H1 (cell line): ENCODE measurements around the gene DRGX. TPM values are rescaled to one million over a fixed set of nuclear protein-coding genes. Genes with fewer than 3 reads are reported as not detected.

ENCODE experiments used
- CTCF ChIA-PET: fragments of 300-600 bp; sonication (Branson Sonifier 250); formaldehyde crosslinking; loops from one replicate; lab custom pipeline; 2021; ENCODE audit not compliant: partially characterized antibody; lab: Charles Lee
- POLR2A ChIA-PET: fragments of 300-600 bp; sonication (Branson Sonifier 250); formaldehyde crosslinking; loops from one replicate; lab custom pipeline; 2021; ENCODE audit warnings: inconsistent platforms; ENCODE audit not compliant: partially characterized antibody; lab: Charles Lee
- DNase-seq, 2 experiments: peaks; one replicate each; pipeline versions ENCODE4 v3.0.0 to v3.0.0-alpha.2; 2010 to 2022; ENCODE audit warnings: low spot score in 2 of 2, low read depth in 1 of 2, mixed read lengths in 1 of 2
- FAIRE-seq: peaks from 2 replicates; lab custom pipeline; 2011; peaks lifted over from hg19 to GRCh38; lab: Jason Lieb, UNC
- H2AFZ ChIP-seq: 2 replicates; pipeline ENCODE4 v1.8.1; 2012; ENCODE audit warnings: low read length, inconsistent platforms
- H2AK5ac ChIP-seq: 2 replicates; pipeline ENCODE4 v1.6.1; 2013; ENCODE audit warnings: low read depth, low read length
- H2BK120ac ChIP-seq: replicated peaks from 2 replicates; pipeline ENCODE3; 2013; ENCODE audit warnings: low read depth, low read length, inconsistent platforms
- H2BK12ac ChIP-seq: 2 replicates; pipeline ENCODE4 v1.6.1; 2013; ENCODE audit warnings: low read depth, low read length
- H2BK15ac ChIP-seq: 2 replicates; pipeline ENCODE4 v1.6.1; 2013; ENCODE audit warnings: low read length
- H2BK20ac ChIP-seq: 2 replicates; pipeline ENCODE4 v1.6.1; 2013; ENCODE audit warnings: low read length
- H2BK5ac ChIP-seq: 2 replicates; pipeline ENCODE4 v1.6.1; 2013; ENCODE audit warnings: low read depth, low read length
- H3K14ac ChIP-seq: 2 replicates; pipeline ENCODE4 v1.6.1; 2013; ENCODE audit warnings: inconsistent platforms; ENCODE audit not compliant: insufficient read length
- H3K18ac ChIP-seq: 2 replicates; pipeline ENCODE4 v1.6.1; 2013; ENCODE audit warnings: low read length; ENCODE audit errors: extremely low read depth
- H3K23ac ChIP-seq: 2 replicates; pipeline ENCODE4 v1.6.1; 2013; ENCODE audit warnings: inconsistent platforms; ENCODE audit not compliant: insufficient read length
- H3K23me2 ChIP-seq: 2 replicates; pipeline ENCODE4 v1.6.1; 2013; ENCODE audit warnings: low read depth, low read length
- H3K27ac ChIP-seq: 2 replicates; pipeline ENCODE4 v1.6.1; 2011; ENCODE audit warnings: low read depth, low read length, inconsistent platforms
- H3K27me3 ChIP-seq, 4 experiments: replicated peaks in 1 of 4; 1 replicate in 1 of 4; 2 replicates in 3 of 4; pipeline versions ENCODE4 v1.6.1 to v1.8.1; 2011 to 2013; ENCODE audit warnings: low read length in 3 of 4, mild to moderate bottlenecking in 3 of 4, inconsistent platforms in 2 of 4, mixed read lengths in 2 of 4, moderate library complexity in 1 of 4; ENCODE audit not compliant: control insufficient read depth in 3 of 4, insufficient read depth in 3 of 4; ENCODE audit errors: extremely low read depth in 1 of 4
- H3K36me3 ChIP-seq, 4 experiments: 2 replicates each; pipeline versions ENCODE4 v1.6.1 to v1.8.1; 2011 to 2013; ENCODE audit warnings: mild to moderate bottlenecking in 4 of 4, low read length in 3 of 4, moderate library complexity in 2 of 4, control low read depth in 1 of 4, inconsistent platforms in 1 of 4; ENCODE audit not compliant: insufficient read depth in 4 of 4, control insufficient read depth in 2 of 4
- H3K4ac ChIP-seq: replicated peaks from 2 replicates; pipeline ENCODE3; 2013; ENCODE audit warnings: low read length, low read depth, mixed read lengths, inconsistent platforms; ENCODE audit not compliant: insufficient read length
- H3K4me1 ChIP-seq, 4 experiments: replicated peaks in 1 of 4; 1 replicate in 1 of 4; 2 replicates in 3 of 4; pipeline versions ENCODE4 v1.6.1 to v1.8.1; 2011 to 2013; ENCODE audit warnings: low read length in 3 of 4, inconsistent platforms in 2 of 4, mixed read lengths in 1 of 4; ENCODE audit not compliant: insufficient read depth in 4 of 4, control insufficient read depth in 3 of 4
- H3K4me2 ChIP-seq, 2 experiments: 2 replicates each; pipeline versions ENCODE4 v1.6.1 to v1.8.1; 2011 to 2013; ENCODE audit warnings: low read depth in 2 of 2, low read length in 2 of 2, control low read depth in 1 of 2, inconsistent platforms in 1 of 2, mild to moderate bottlenecking in 1 of 2; ENCODE audit not compliant: insufficient read depth in 1 of 2
- H3K4me3 ChIP-seq, 4 experiments: fragments of 200-600, 300-600 bp in 1 of 4; sonication (generic), shearing (Covaris generic), sonication (Bioruptor Twin) in 1 of 4; 2 replicates each; pipeline versions ENCODE4 v1.5.1 to v1.8.1; 2011 to 2016; ENCODE audit warnings: low read length in 4 of 4, low read depth in 3 of 4, control low read depth in 2 of 4, inconsistent platforms in 2 of 4, mild to moderate bottlenecking in 2 of 4, mixed read lengths in 1 of 4, moderate library complexity in 1 of 4; ENCODE audit not compliant: insufficient read depth in 2 of 4; ENCODE audit errors: extremely low read depth in 1 of 4
- H3K56ac ChIP-seq: replicated peaks from 2 replicates; pipeline ENCODE3; 2013; ENCODE audit warnings: low read depth, mild to moderate bottlenecking, mixed read lengths, low read length, inconsistent platforms; ENCODE audit not compliant: insufficient read length
- H3K79me1 ChIP-seq: 2 replicates; pipeline ENCODE4 v1.6.1; 2013; ENCODE audit warnings: low read depth, low read length, control low read depth
- H3K79me2 ChIP-seq, 2 experiments: 2 replicates each; pipeline versions ENCODE4 v1.6.1 to v1.8.1; 2012 to 2013; ENCODE audit warnings: low read length in 2 of 2, mild to moderate bottlenecking in 2 of 2, inconsistent platforms in 1 of 2; ENCODE audit not compliant: insufficient read depth in 2 of 2, control insufficient read depth in 1 of 2
- H3K9ac ChIP-seq, 4 experiments: replicated peaks in 1 of 4; 1 replicate in 1 of 4; 2 replicates in 3 of 4; pipeline versions ENCODE4 v1.6.1 to v1.8.1; 2011 to 2013; ENCODE audit warnings: low read depth in 3 of 4, low read length in 3 of 4, control low read depth in 2 of 4, mild to moderate bottlenecking in 2 of 4, moderate library complexity in 2 of 4, inconsistent platforms in 1 of 4; ENCODE audit errors: extremely low read depth in 1 of 4
- H3K9me3 ChIP-seq, 2 experiments: 2 replicates each; pipeline versions ENCODE4 v1.6.1 to v1.8.1; 2012 to 2013; ENCODE audit warnings: mild to moderate bottlenecking in 2 of 2, moderate library complexity in 2 of 2, control low read depth in 1 of 2, inconsistent platforms in 1 of 2, low read depth in 1 of 2, low read length in 1 of 2, mixed read lengths in 1 of 2; ENCODE audit not compliant: insufficient read depth in 2 of 2
- H4K20me1 ChIP-seq, 2 experiments: replicated peaks in 1 of 2; 2 replicates each; pipeline versions ENCODE3 to v1.8.1; 2011 to 2013; ENCODE audit warnings: inconsistent platforms in 2 of 2, low read length in 2 of 2, mild to moderate bottlenecking in 1 of 2; ENCODE audit not compliant: insufficient read depth in 2 of 2, control insufficient read depth in 1 of 2
- H4K5ac ChIP-seq: 2 replicates; pipeline ENCODE4 v1.6.1; 2013; ENCODE audit warnings: low read length, low read depth, mixed read lengths, inconsistent platforms; ENCODE audit not compliant: insufficient read length
- H4K8ac ChIP-seq: 2 replicates; pipeline ENCODE4 v1.8.0; 2013; ENCODE audit warnings: mild to moderate bottlenecking, moderate library complexity, low read length, inconsistent platforms; ENCODE audit not compliant: insufficient read depth; ENCODE audit errors: extremely low read depth
- H4K91ac ChIP-seq: replicated peaks from 2 replicates; pipeline ENCODE3; 2013; ENCODE audit warnings: low read length, mixed read lengths, inconsistent platforms; ENCODE audit not compliant: insufficient read length
- BACH1 ChIP-seq: IDR thresholded peaks from 2 replicates; pipeline ENCODE4 v1.6.1; 2012; ENCODE audit warnings: low read length, improper control_type of control experiment
- CTCF ChIP-seq, 3 experiments: IDR thresholded peaks; 1 replicate in 2 of 3; 2 replicates in 1 of 3; pipeline versions ENCODE4 v1.5.1 to v1.6.1; 2011; ENCODE audit warnings: low read length in 3 of 3, mild to moderate bottlenecking in 3 of 3, inconsistent platforms in 2 of 3, low read depth in 1 of 3, moderate library complexity in 1 of 3; ENCODE audit not compliant: insufficient read depth in 1 of 3; ENCODE audit errors: control extremely low read depth in 1 of 3
- HDAC2 ChIP-seq, 2 experiments: fragments of 300-600 bp in 1 of 2; sonication (generic) in 1 of 2; IDR thresholded peaks; 2 replicates each; pipeline ENCODE4 v1.6.1; 2011 to 2012; ENCODE audit warnings: low read depth in 2 of 2, low read length in 2 of 2, mild to moderate bottlenecking in 2 of 2, moderate library complexity in 2 of 2, borderline replicate concordance in 1 of 2, inconsistent platforms in 1 of 2
- HDAC6 ChIP-seq: IDR thresholded peaks from one replicate; pipeline ENCODE4 v1.7.1; 2012; ENCODE audit warnings: low read depth, mild to moderate bottlenecking, inconsistent platforms, low read length, moderate library complexity
- KDM1A ChIP-seq: fragments of 200-600, 300-600 bp; sonication (generic); IDR thresholded peaks from 2 replicates; pipeline ENCODE4 v1.7.1; 2016; ENCODE audit warnings: mild to moderate bottlenecking, low read length, borderline replicate concordance
- RFX5 ChIP-seq: IDR thresholded peaks from 2 replicates; pipeline ENCODE4 v1.6.1; 2011; ENCODE audit warnings: low read depth, low read length, improper control_type of control experiment, borderline replicate concordance
- TBP ChIP-seq: IDR thresholded peaks from 2 replicates; pipeline ENCODE4 v1.6.1; 2011; ENCODE audit warnings: low read depth, low read length, improper control_type of control experiment
- WGBS, 2 experiments: shearing (Covaris generic) in 1 of 2; methylation state at CpG; one replicate each; pipeline versions ENCODE4 v1.1.6 to v1.1.7; 2013 to 2015; ENCODE audit warnings: low lambda C conversion rate in 2 of 2, mixed read lengths in 2 of 2, inconsistent platforms in 1 of 2, low coverage in 1 of 2, missing lambda C conversion rate in 1 of 2; ENCODE audit not compliant: insufficient replicate concordance in 2 of 2, insufficient coverage in 1 of 2, insufficient read length in 1 of 2; ENCODE audit errors: extremely low coverage in 1 of 2, missing lambda C conversion rate in 1 of 2; 5-methylcytosine and 5-hydroxymethylcytosine counted together
- polyA plus RNA-seq, 7 experiments: library from polyadenylated mRNA; depleted of rRNA in 3 of 7; stranded (reverse) in 5 of 7; unstranded in 2 of 7; fragments of >200 nt in 5 of 7; fragments of 200-250 nt in 2 of 7; gene quantifications; 1 replicate in 5 of 7; 2 replicates in 1 of 7; 4 replicates in 1 of 7; pipeline versions ENCODE4 v1.2.1 to v1.2.3, GENCODE V29; 2011 to 2013; ENCODE audit warnings: missing spikeins in 2 of 7, mixed read lengths in 2 of 7
- total RNA-seq: library from RNA; stranded (reverse); fragmentation: NEBNext Ultra II Directional; extraction: Animal tissue kit (Norgen Biotek cat#: 25700); gene quantifications from 2 replicates; pipeline ENCODE4 v1.2.1, GENCODE V29; 2021

The DRGX gene
- total and polyA plus RNA-seq, 2 of the 8 experiments (the other 6 are each of a cell fraction or from before 2014, with no cell fraction given): not detected

- H3K27me3 ChIP-seq: peaks cover 9 to 13% (median 13%) of the 10 kb centered on the region in 4 experiments
- no peaks in the 10 kb centered on the region for H3K36me3 ChIP-seq
- no peak overlapping the region for H2BK20ac ChIP-seq
- no peak overlapping the region for H3K27ac ChIP-seq
- no peak overlapping the region for H2BK120ac ChIP-seq
- H3K79me1 ChIP-seq: no peaks in the 10 kb centered on the region
- H2BK12ac ChIP-seq: no peak overlapping the region
- no peaks in the 10 kb centered on the region for H3K9me3 ChIP-seq
- H3K23me2 ChIP-seq: no peaks in the 10 kb centered on the region
- no peak for TF ChIP-seq KDM1A
- no peak for TF ChIP-seq RFX5
- no peak for TF ChIP-seq TBP
- TF ChIP-seq BACH1: no peak
- TF ChIP-seq HDAC2 (IDR thresholded peaks at IDR 0.05; ENCODE audit: borderline replicate concordance in 1 of 2, low read depth in 2 of 2, low read length in 2 of 2): no peak
- TF ChIP-seq HDAC6: no peak
- TF ChIP-seq CTCF (IDR thresholded peaks at IDR 0.05; ENCODE audit: control extremely low read depth in 1 of 3, insufficient read depth in 1 of 3, low read depth in 1 of 3, low read length in 3 of 3): no peak
- TF ChIP-seq, all 59 proteins: peak for 0
- Histone ChIP-seq H3K4me1 (peaks cover 0 to 2% (median under 1%) of the 10 kb centered on the region in 4 experiments; a peak in 2 of 7 replicates), H4K8ac (no peak overlapping the region), H3K23ac (no peak overlapping the region), H2AK5ac (no peak overlapping the region), H2BK5ac (no peak overlapping the region), H4K20me1 (peaks cover 0 to 7% of the 10 kb centered on the region in 2 experiments), H3K79me2 (no peaks in the 10 kb centered on the region), H3K4ac (no peak overlapping the region), H2BK15ac (no peak overlapping the region), H2AFZ (no peak overlapping the region), H4K5ac (no peak overlapping the region), H3K14ac (no peak overlapping the region), H3K4me2 (no peak overlapping the region), H4K91ac (no peak overlapping the region), H3K4me3 (no peak overlapping the region), H3K56ac (no peak overlapping the region), H3K9ac (no peak overlapping the region), H3K18ac (no peak overlapping the region)
- CTCF ChIA-PET: interaction anchor here (0.7 to 1.2 kb wide), 6 partner anchors 10 to 130 kb away, joined by 3 read pairs; no protein-coding TSS in a partner anchor
- DNase-seq: no peak
- 88% methylated on average over 15 of the region's 15 CpGs; no CpG with 5 or more reads in 1 of the 2 experiments for WGBS, 2 experiments
- no peak for FAIRE-seq
- POLR2A ChIA-PET: no interaction called here
Observed at GRCh38 chr10:49389361-49389933, 6.4 kb downstream of the DRGX start.
